ENCODE measurements around the gene HOXA10. TPM values are rescaled to one million over a fixed set of nuclear protein-coding genes. Genes with fewer than 3 reads are reported as not detected.

The HOXA10 gene
- total RNA-seq, 1 donor from 2014 or later: 4.4 TPM

GRCh38 chr7:27179030-27179429 is 4.9 kb upstream of the HOXA10 start:
- no peak for DNase-seq

- DNase-seq: no peak
These were observed 4.2 kb upstream of the HOXA10 start for GRCh38 chr7:27178366-27178765.

- no peak for DNase-seq
These were observed 3.7 kb upstream of the HOXA10 start for GRCh38 chr7:27177795-27178320.

- DNase-seq: no peak
These were observed 3.1 kb upstream of the HOXA10 start for GRCh38 chr7:27176962-27177794.

GRCh38 chr7:27176524-27176845 is 2.4 kb upstream of the HOXA10 start:
- no peak for DNase-seq

- DNase-seq: no peak
These were observed 1.8 kb upstream of the HOXA10 start for GRCh38 chr7:27175626-27176523.

- no peak for DNase-seq
These were observed 930 bp upstream of the HOXA10 start for GRCh38 chr7:27174874-27175625.

GRCh38 chr7:27173511-27173955 is 587 bp downstream of the HOXA10 start:
- DNase-seq: no peak

GRCh38 chr7:27172823-27173510 is 1.2 kb downstream of the HOXA10 start:
- DNase-seq: peak; percentile 61

GRCh38 chr7:27172315-27172774 is 1.8 kb downstream of the HOXA10 start:
- no peak for DNase-seq

GRCh38 chr7:27171637-27172314 is 2.3 kb downstream of the HOXA10 start:
- DNase-seq: no peak

- DNase-seq: no peak
These were observed 2.8 kb downstream of the HOXA10 start for GRCh38 chr7:27171325-27171636.

- no peak for DNase-seq
These were observed 3.4 kb downstream of the HOXA10 start for GRCh38 chr7:27170426-27171324.

GRCh38 chr7:27169658-27170425 is 4.3 kb downstream of the HOXA10 start:
- DNase-seq: no peak

GRCh38 chr7:27168265-27168947 is 5.7 kb downstream of the HOXA10 start:
- no peak for DNase-seq

GRCh38 chr7:27167916-27168264 is 6.2 kb downstream of the HOXA10 start:
- no peak for DNase-seq

- no peak for DNase-seq
These were observed 7.3 kb downstream of the HOXA10 start for GRCh38 chr7:27166531-27167505.

GRCh38 chr7:27165996-27166530 is 8.1 kb downstream of the HOXA10 start:
- DNase-seq: no peak
